Esophagus muscularis mucosa (tissue), 4 donors: ENCODE measurements around the gene TENM3. TPM values are rescaled to one million over a fixed set of nuclear protein-coding genes. Genes with fewer than 3 reads are reported as not detected.

ENCODE experiments used
- DNase-seq: peaks from one replicate; pipeline ENCODE4 v3.0.0-alpha.2; 2017; ENCODE audit errors: extremely low spot score
- H3K27ac ChIP-seq, 4 donors: fragments of 200-600 bp; sonication (generic); replicated peaks in 1 of 4; 1 replicate in 3 of 4; 2 replicates in 1 of 4; pipeline ENCODE4 v1.5.1; 2016 to 2019; ENCODE audit warnings: mild to moderate bottlenecking in 1 of 4
- H3K27me3 ChIP-seq, 4 donors: fragments of 200-600 bp; sonication (generic); one replicate each; pipeline versions ENCODE4 v1.5.1 to v1.6.0; 2016 to 2019
- H3K36me3 ChIP-seq, 4 donors: fragments of 200-600 bp; sonication (generic); one replicate each; pipeline ENCODE4 v1.5.1; 2016 to 2019
- H3K4me1 ChIP-seq, 4 donors: fragments of 200-600 bp; sonication (generic); one replicate each; pipeline ENCODE4 v1.5.1; 2016 to 2019
- H3K4me3 ChIP-seq, 4 donors: fragments of 200-600 bp; sonication (generic); 1 replicate in 2 of 4; 2 replicates in 2 of 4; pipeline ENCODE4 v1.5.1; 2016 to 2019; ENCODE audit warnings: mild to moderate bottlenecking in 4 of 4, moderate library complexity in 1 of 4
- H3K9me3 ChIP-seq, 4 donors: fragments of 200-600 bp; sonication (generic); 1 replicate in 3 of 4; 2 replicates in 1 of 4; pipeline ENCODE4 v1.5.1; 2016 to 2019
- CTCF ChIP-seq, 3 experiments: fragments of 200-600 bp in 2 of 3; fragments of 450-650 bp in 1 of 3; sonication (generic) in 2 of 3; IDR thresholded peaks; one replicate each; pipeline ENCODE4 v1.5.1; 2017 to 2019; ENCODE audit warnings: antibody characterized with exemption in 3 of 3, mild to moderate bottlenecking in 2 of 3, moderate library complexity in 1 of 3
- EP300 ChIP-seq: sonication (generic); formaldehyde crosslinking; IDR thresholded peaks from one replicate; pipeline ENCODE4 v1.6.1; 2017; ENCODE audit warnings: antibody characterized with exemption
- POLR2A ChIP-seq: fragments of 450-650 bp; IDR thresholded peaks from one replicate; pipeline ENCODE4 v1.6.1; 2017; ENCODE audit warnings: antibody characterized with exemption, moderate library complexity, mild to moderate bottlenecking, low read depth
- POLR2AphosphoS5 ChIP-seq, 2 donors: sonication (generic); formaldehyde crosslinking; IDR thresholded peaks; one replicate each; pipeline ENCODE4 v1.6.1; 2017; ENCODE audit warnings: antibody characterized with exemption in 2 of 2
- WGBS: methylation state at CpG from one replicate; pipeline ENCODE4 v1.1.5; 2018; 5-methylcytosine and 5-hydroxymethylcytosine counted together
- intact Hi-C: fragments of 100-400 bp; cut with DNase I; formaldehyde crosslinking; loops from one replicate; pipeline ENCODE4 v1.15.1; 2023
- total RNA-seq, 4 donors: library from RNA; depleted of rRNA; stranded (reverse); fragments of >200 nt; gene quantifications; one replicate each; pipeline versions ENCODE4 v1.1.0 to v1.2.1, GENCODE V29; 2016

Gene TENM3
- total RNA-seq, 4 donors from 2014 or later: 16.2 to 30.5 (median 28.3) TPM

GRCh38 chr4:182842759-182843390 lies 599.7 kb downstream of the TENM3 start:
- Histone ChIP-seq H3K4me1 (no peaks in the 10 kb centered on the region), H3K27me3 (peaks cover 0 to 10% (median 0%) of the 10 kb centered on the region in 4 donors), H3K27ac (no peak overlapping the region), H3K4me3 (no peak overlapping the region), H3K9me3 (no peaks in the 10 kb centered on the region), H3K36me3 (no peaks in the 10 kb centered on the region)
- intact Hi-C loops: no loop called here
- TF ChIP-seq POLR2A (no peak), EP300 (no peak)
- no peak for DNase-seq
- 65% methylated on average over 17 of the region's 17 CpGs for whole genome bisulfite sequencing

GRCh38 chr4:182843808-182844325 lies 600.7 kb downstream of the TENM3 start:
- 88% methylated on average over 9 of the region's 9 CpGs for WGBS
- Histone ChIP-seq H3K4me3 (no peak overlapping the region), H3K36me3 (no peaks in the 10 kb centered on the region), H3K27ac (no peak overlapping the region), H3K4me1 (no peaks in the 10 kb centered on the region), H3K27me3 (peaks cover 0 to 10% (median 0%) of the 10 kb centered on the region in 4 donors), H3K9me3 (no peaks in the 10 kb centered on the region)
- intact Hi-C loops: no loop called here
- DNase-seq: no peak
- TF ChIP-seq POLR2AphosphoS5 (IDR thresholded peaks at IDR 0.05) (no peak), CTCF (IDR thresholded peaks at IDR 0.05) (no peak)

- H3K4me1 ChIP-seq: no peaks in the 10 kb centered on the region
- no peak overlapping the region for H3K4me3 ChIP-seq
- H3K27ac ChIP-seq: no peak overlapping the region
- 95% methylated on average over 6 of the region's 6 CpGs for WGBS
- no peaks in the 10 kb centered on the region for H3K9me3 ChIP-seq
- intact Hi-C loops: no loop called here
- H3K36me3 ChIP-seq: no peaks in the 10 kb centered on the region
- peaks cover 0 to 4% (median 0%) of the 10 kb centered on the region in 4 donors for H3K27me3 ChIP-seq
- no peak for DNase-seq
- no peak for TF ChIP-seq POLR2AphosphoS5 (IDR thresholded peaks at IDR 0.05)
- no peak for TF ChIP-seq EP300
- TF ChIP-seq POLR2A: no peak
- TF ChIP-seq CTCF (IDR thresholded peaks at IDR 0.05): no peak
Measured at GRCh38 chr4:182845618-182846017, 602.4 kb downstream of the TENM3 start.

- H3K4me3 ChIP-seq: no peak overlapping the region
- WGBS: 93% methylated on average over 8 of the region's 8 CpGs
- intact Hi-C loops: no loop called here
- H3K27me3 ChIP-seq: peaks cover 0 to 4% (median 0%) of the 10 kb centered on the region in 4 donors
- DNase-seq: no peak
- H3K36me3 ChIP-seq: no peaks in the 10 kb centered on the region
- H3K27ac ChIP-seq: no peak overlapping the region
- no peaks in the 10 kb centered on the region for H3K9me3 ChIP-seq
- no peaks in the 10 kb centered on the region for H3K4me1 ChIP-seq
- TF ChIP-seq CTCF (IDR thresholded peaks at IDR 0.05): no peak
- TF ChIP-seq EP300: no peak
- no peak for TF ChIP-seq POLR2AphosphoS5 (IDR thresholded peaks at IDR 0.05)
- TF ChIP-seq POLR2A: no peak
Measured at GRCh38 chr4:182846036-182846435, 602.8 kb downstream of the TENM3 start.

GRCh38 chr4:182847576-182848450 lies 604.6 kb downstream of the TENM3 start:
- Histone ChIP-seq H3K4me1 (no peaks in the 10 kb centered on the region), H3K27me3 (peaks cover 0 to 4% (median 0%) of the 10 kb centered on the region in 4 donors), H3K9me3 (peaks cover 0 to 5% (median 1%) of the 10 kb centered on the region in 4 donors), H3K36me3 (no peaks in the 10 kb centered on the region), H3K4me3 (no peak overlapping the region), H3K27ac (no peak overlapping the region)
- WGBS: 93% methylated on average over 21 of the region's 27 CpGs
- intact Hi-C loops: no loop called here
- no peak for DNase-seq
- TF ChIP-seq CTCF (IDR thresholded peaks at IDR 0.05): no peak
- TF ChIP-seq POLR2AphosphoS5 (IDR thresholded peaks at IDR 0.05): no peak
- TF ChIP-seq POLR2A: no peak
- no peak for TF ChIP-seq EP300
